Neural cell (in vitro differentiated cells): Measurements from ENCODE around the gene APC. TPM values are rescaled to one million over a fixed set of nuclear protein-coding genes. Genes with fewer than 3 reads are reported as not detected.

Source experiments
- H2AFZ ChIP-seq: fragments of 200-600, 300-800 bp; sonication (generic), shearing (Covaris generic); 2 replicates; pipeline ENCODE4 v1.6.0; 2014; ENCODE audit warnings: low read depth, mild to moderate bottlenecking, antibody characterized with exemption, low read length, moderate library complexity
- H3F3A ChIP-seq: fragments of 200-600 bp; shearing (Covaris generic); 2 replicates; pipeline ENCODE4 v1.6.1; 2016; ENCODE audit warnings: mild to moderate bottlenecking, moderate library complexity, mixed read lengths, antibody characterized with exemption, low read length; ENCODE audit not compliant: insufficient read depth, poor library complexity, severe bottlenecking
- H3K27ac ChIP-seq: fragments of 200-600, 300-800 bp; sonication (generic), shearing (Covaris generic); 2 replicates; pipeline ENCODE4 v1.5.1; 2014; ENCODE audit warnings: mild to moderate bottlenecking, low read length, moderate library complexity
- H3K27me3 ChIP-seq: fragments of 300-800, 200-600 bp; sonication (generic), shearing (Covaris generic); 2 replicates; pipeline ENCODE4 v1.6.0; 2014; ENCODE audit warnings: mild to moderate bottlenecking, low read depth, low read length, moderate library complexity; ENCODE audit not compliant: insufficient read depth
- H3K36me3 ChIP-seq: fragments of 300-800, 200-600 bp; sonication (generic), shearing (Covaris generic); 2 replicates; pipeline ENCODE4 v1.5.1; 2014; ENCODE audit warnings: mild to moderate bottlenecking, antibody characterized with exemption, low read length, moderate library complexity; ENCODE audit not compliant: insufficient read depth
- H3K4me2 ChIP-seq: fragments of 300-800, 200-600 bp; sonication (generic), shearing (Covaris generic); 2 replicates; pipeline ENCODE4 v1.6.0; 2014; ENCODE audit warnings: mild to moderate bottlenecking, low read length
- H3K4me3 ChIP-seq: fragments of 300-800, 200-600 bp; sonication (generic), shearing (Covaris generic); 2 replicates; pipeline ENCODE4 v1.5.1; 2014; ENCODE audit warnings: mild to moderate bottlenecking, low read length, moderate library complexity
- H3K79me2 ChIP-seq: fragments of 200-600 bp; shearing (Covaris generic); replicated peaks from 2 replicates; pipeline ENCODE4 v1.6.0; 2014; ENCODE audit warnings: mild to moderate bottlenecking, low read length, moderate library complexity; ENCODE audit not compliant: insufficient read depth
- H3K9ac ChIP-seq: fragments of 300-800, 200-600 bp; sonication (generic), shearing (Covaris generic); 2 replicates; pipeline ENCODE4 v1.6.1; 2016; ENCODE audit warnings: mild to moderate bottlenecking, low read length, mixed read lengths
- H3K9me2 ChIP-seq: fragments of 200-600 bp; shearing (Covaris generic); 2 replicates; pipeline ENCODE4 v1.6.1; 2016; ENCODE audit warnings: mild to moderate bottlenecking, low read length, mixed read lengths; ENCODE audit not compliant: insufficient read depth
- H3K9me3 ChIP-seq: fragments of 200-600, 300-800 bp; sonication (generic), shearing (Covaris generic); 2 replicates; pipeline ENCODE4 v1.6.1; 2016; ENCODE audit warnings: mild to moderate bottlenecking, mixed run types, low read length, moderate library complexity, mixed read lengths
- H4K20me1 ChIP-seq: fragments of 200-600 bp; shearing (Covaris generic); 2 replicates; pipeline ENCODE4 v1.6.1; 2016; ENCODE audit warnings: mild to moderate bottlenecking, mixed run types; ENCODE audit not compliant: insufficient read depth
- EP300 ChIP-seq: fragments of 450-650 bp; conservative IDR thresholded peaks from 2 replicates; pipeline ENCODE4 v1.6.1; 2014; ENCODE audit warnings: antibody characterized with exemption, mild to moderate bottlenecking, moderate library complexity; ENCODE audit not compliant: poor library complexity, severe bottlenecking
- EZH2 ChIP-seq: fragments of 200-600, 300-800 bp; shearing (Covaris generic), sonication (generic); IDR thresholded peaks from 2 replicates; pipeline ENCODE4 v1.6.1; 2014; ENCODE audit warnings: antibody characterized with exemption, low read length, borderline replicate concordance, mild to moderate bottlenecking; ENCODE audit not compliant: insufficient read depth, poor library complexity, severe bottlenecking
- MXI1 ChIP-seq: fragments of 450-650 bp; conservative IDR thresholded peaks from 2 replicates; pipeline ENCODE4 v1.6.1; 2014; ENCODE audit warnings: antibody characterized with exemption, mild to moderate bottlenecking; ENCODE audit not compliant: poor library complexity, severe bottlenecking
- POLR2AphosphoS5 ChIP-seq: IDR thresholded peaks from 2 replicates; pipeline ENCODE4 v1.6.1; 2012
- RAD21 ChIP-seq: fragments of 450-650 bp; conservative IDR thresholded peaks from 2 replicates; pipeline ENCODE4 v1.6.1; 2014; ENCODE audit warnings: antibody characterized with exemption, mild to moderate bottlenecking, moderate library complexity
- SMC3 ChIP-seq: fragments of 450-650 bp; conservative IDR thresholded peaks from 2 replicates; pipeline ENCODE4 v1.6.1; 2014; ENCODE audit warnings: antibody characterized with exemption, mild to moderate bottlenecking, moderate library complexity; ENCODE audit not compliant: poor library complexity
- TAF1 ChIP-seq: IDR thresholded peaks from 2 replicates; pipeline ENCODE4 v1.6.1; 2012; ENCODE audit warnings: low read depth
- polyA plus RNA-seq: library from polyadenylated mRNA; depleted of rRNA; stranded (reverse); fragments of >200 nt; gene quantifications from 2 replicates; pipeline ENCODE4 v1.2.3, GENCODE V29; 2014
- TF ChIP-seq, protein P1 (sequence below): IDR thresholded peaks from 2 replicates; pipeline ENCODE4 v1.6.1; 2012; ENCODE audit warnings: borderline replicate concordance
- TF ChIP-seq, protein P2 (sequence below): fragments of 450-650 bp; IDR thresholded peaks from 2 replicates; pipeline ENCODE4 v1.5.1; 2014; ENCODE audit warnings: antibody characterized with exemption, mild to moderate bottlenecking, moderate library complexity; ENCODE audit not compliant: poor library complexity, severe bottlenecking

APC gene
- polyA plus RNA-seq, 1 donor from 2014 or later = 40.6 TPM

DNA sequence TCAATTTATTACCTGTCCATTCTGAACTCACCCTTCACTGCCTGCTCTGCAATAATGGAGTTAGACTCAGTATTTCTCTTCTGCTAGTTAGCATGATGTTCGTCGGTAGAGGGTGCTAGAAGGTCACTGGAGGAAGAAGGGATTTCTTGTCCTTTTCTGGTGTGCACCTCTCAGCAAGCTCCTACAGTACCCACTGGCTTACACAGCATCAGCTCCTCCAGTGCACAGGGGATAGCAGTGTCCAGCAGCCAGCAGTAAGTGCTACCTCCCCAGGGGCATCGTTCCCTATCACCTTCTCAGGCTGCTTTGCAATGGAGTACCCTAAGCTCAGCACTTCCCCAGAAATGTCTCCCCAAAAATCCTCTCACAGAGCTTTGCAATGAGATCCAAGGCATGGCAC is 45.9 kb upstream of the APC start:
- no peaks in the 10 kb centered on the region for H3K27me3 ChIP-seq
- H3K9ac ChIP-seq = no peak overlapping the region
- H2AFZ ChIP-seq = no peak overlapping the region
- no peaks in the 10 kb centered on the region for H3K9me2 ChIP-seq
- H4K20me1 ChIP-seq = no peaks in the 10 kb centered on the region
- no peak overlapping the region for H3K27ac ChIP-seq
- no peak overlapping the region for H3K4me2 ChIP-seq
- no peaks in the 10 kb centered on the region for H3K79me2 ChIP-seq
- H3K4me3 ChIP-seq = no peak overlapping the region
- no peaks in the 10 kb centered on the region for H3K36me3 ChIP-seq
- no peaks in the 10 kb centered on the region for H3F3A ChIP-seq
- TF ChIP-seq POLR2AphosphoS5 (no peak), MXI1 (no peak), RAD21 (no peak), EZH2 (no peak), EP300 (no peak), TAF1 (no peak), SMC3 (no peak)
- TF ChIP-seq, protein P1, sequence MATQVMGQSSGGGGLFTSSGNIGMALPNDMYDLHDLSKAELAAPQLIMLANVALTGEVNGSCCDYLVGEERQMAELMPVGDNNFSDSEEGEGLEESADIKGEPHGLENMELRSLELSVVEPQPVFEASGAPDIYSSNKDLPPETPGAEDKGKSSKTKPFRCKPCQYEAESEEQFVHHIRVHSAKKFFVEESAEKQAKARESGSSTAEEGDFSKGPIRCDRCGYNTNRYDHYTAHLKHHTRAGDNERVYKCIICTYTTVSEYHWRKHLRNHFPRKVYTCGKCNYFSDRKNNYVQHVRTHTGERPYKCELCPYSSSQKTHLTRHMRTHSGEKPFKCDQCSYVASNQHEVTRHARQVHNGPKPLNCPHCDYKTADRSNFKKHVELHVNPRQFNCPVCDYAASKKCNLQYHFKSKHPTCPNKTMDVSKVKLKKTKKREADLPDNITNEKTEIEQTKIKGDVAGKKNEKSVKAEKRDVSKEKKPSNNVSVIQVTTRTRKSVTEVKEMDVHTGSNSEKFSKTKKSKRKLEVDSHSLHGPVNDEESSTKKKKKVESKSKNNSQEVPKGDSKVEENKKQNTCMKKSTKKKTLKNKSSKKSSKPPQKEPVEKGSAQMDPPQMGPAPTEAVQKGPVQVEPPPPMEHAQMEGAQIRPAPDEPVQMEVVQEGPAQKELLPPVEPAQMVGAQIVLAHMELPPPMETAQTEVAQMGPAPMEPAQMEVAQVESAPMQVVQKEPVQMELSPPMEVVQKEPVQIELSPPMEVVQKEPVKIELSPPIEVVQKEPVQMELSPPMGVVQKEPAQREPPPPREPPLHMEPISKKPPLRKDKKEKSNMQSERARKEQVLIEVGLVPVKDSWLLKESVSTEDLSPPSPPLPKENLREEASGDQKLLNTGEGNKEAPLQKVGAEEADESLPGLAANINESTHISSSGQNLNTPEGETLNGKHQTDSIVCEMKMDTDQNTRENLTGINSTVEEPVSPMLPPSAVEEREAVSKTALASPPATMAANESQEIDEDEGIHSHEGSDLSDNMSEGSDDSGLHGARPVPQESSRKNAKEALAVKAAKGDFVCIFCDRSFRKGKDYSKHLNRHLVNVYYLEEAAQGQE = no peak
- TF ChIP-seq, protein P2, sequence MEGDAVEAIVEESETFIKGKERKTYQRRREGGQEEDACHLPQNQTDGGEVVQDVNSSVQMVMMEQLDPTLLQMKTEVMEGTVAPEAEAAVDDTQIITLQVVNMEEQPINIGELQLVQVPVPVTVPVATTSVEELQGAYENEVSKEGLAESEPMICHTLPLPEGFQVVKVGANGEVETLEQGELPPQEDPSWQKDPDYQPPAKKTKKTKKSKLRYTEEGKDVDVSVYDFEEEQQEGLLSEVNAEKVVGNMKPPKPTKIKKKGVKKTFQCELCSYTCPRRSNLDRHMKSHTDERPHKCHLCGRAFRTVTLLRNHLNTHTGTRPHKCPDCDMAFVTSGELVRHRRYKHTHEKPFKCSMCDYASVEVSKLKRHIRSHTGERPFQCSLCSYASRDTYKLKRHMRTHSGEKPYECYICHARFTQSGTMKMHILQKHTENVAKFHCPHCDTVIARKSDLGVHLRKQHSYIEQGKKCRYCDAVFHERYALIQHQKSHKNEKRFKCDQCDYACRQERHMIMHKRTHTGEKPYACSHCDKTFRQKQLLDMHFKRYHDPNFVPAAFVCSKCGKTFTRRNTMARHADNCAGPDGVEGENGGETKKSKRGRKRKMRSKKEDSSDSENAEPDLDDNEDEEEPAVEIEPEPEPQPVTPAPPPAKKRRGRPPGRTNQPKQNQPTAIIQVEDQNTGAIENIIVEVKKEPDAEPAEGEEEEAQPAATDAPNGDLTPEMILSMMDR = no peak
- H3K9me3 ChIP-seq = no peaks in the 10 kb centered on the region

DNA sequence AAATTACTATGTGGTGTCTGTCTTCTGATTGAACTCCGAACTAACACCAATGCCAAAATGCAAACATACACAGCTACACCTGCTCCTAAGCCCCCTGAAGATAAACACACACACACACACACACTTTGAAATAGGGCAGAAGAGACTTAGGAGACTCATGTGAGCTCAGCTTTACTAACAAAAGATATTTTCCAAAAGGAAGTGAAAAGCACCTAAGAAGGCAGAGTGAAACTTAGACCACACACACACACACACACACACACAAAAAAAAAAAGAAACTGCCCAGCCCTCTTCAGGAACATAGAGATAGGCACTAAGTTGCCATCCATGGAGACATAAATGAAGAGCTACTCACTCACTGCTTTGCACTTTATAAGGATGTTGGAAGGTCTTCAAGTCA is 45.2 kb upstream of the APC start:
- TF ChIP-seq, protein P2 = no peak
- no peak for TF ChIP-seq MXI1
- no peak for TF ChIP-seq RAD21
- no peak for TF ChIP-seq SMC3
- TF ChIP-seq EZH2 = no peak
- TF ChIP-seq EP300 = no peak
- no peak for TF ChIP-seq POLR2AphosphoS5
- no peak for TF ChIP-seq TAF1
- TF ChIP-seq, protein P1 = no peak
- Histone ChIP-seq H2AFZ (no peak overlapping the region), H3F3A (no peaks in the 10 kb centered on the region), H3K9ac (no peak overlapping the region), H3K27ac (no peak overlapping the region), H3K27me3 (no peaks in the 10 kb centered on the region), H4K20me1 (no peaks in the 10 kb centered on the region), H3K36me3 (no peaks in the 10 kb centered on the region), H3K9me3 (no peaks in the 10 kb centered on the region), H3K79me2 (no peaks in the 10 kb centered on the region), H3K9me2 (no peaks in the 10 kb centered on the region), H3K4me2 (no peak overlapping the region), H3K4me3 (no peak overlapping the region)
